ENCODE results near the gene PIGC. TPM values are rescaled to one million over a fixed set of nuclear protein-coding genes. Genes with fewer than 3 reads are reported as not detected.

PIGC gene
- total and polyA plus RNA-seq, 12 donors, result 19.7 to 33.6 (median 25.2) TPM

DNA sequence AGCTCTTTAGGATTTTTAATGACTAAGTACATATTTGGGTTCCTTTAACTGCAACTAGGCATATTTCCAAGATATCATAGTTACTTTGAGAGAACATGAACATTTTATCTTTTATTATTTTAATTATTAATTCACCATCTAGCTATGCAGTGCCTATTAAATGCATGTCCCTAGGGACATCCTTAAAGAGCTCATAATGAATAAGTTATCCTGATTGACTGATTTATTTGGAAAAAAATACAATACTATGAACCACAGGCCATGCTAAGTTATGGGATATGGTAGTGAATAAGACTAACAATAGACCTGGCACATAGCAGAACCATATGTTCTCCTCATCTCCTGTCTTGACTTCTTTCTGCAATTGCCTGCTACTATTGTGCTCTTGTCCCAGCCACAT lies 39.7 kb downstream of the PIGC start:
- Histone ChIP-seq H3K9me3 (replicated peaks in 1 of 3) (no peaks in the 10 kb centered on the region), H3K27ac (no peak overlapping the region), H3K36me3 (replicated peaks in 1 of 2) (no peaks in the 10 kb centered on the region), H3K27me3 (no peaks in the 10 kb centered on the region), H3K4me1 (replicated peaks in 1 of 2) (peaks cover 8 to 14% of the 10 kb centered on the region in 2 donors), H3K4me3 (no peak overlapping the region)
- no peak for TF ChIP-seq POLR2A (IDR thresholded peaks at IDR 0.05)
- TF ChIP-seq CTCF (IDR thresholded peaks at IDR 0.05), result no peak
- DNase-seq, result no peak
- intact Hi-C loops (cut with DNase I), result loop anchor here (10.0 kb wide), 2 partner anchors 399 to 409 kb away; no protein-coding TSS in a partner anchor

DNA sequence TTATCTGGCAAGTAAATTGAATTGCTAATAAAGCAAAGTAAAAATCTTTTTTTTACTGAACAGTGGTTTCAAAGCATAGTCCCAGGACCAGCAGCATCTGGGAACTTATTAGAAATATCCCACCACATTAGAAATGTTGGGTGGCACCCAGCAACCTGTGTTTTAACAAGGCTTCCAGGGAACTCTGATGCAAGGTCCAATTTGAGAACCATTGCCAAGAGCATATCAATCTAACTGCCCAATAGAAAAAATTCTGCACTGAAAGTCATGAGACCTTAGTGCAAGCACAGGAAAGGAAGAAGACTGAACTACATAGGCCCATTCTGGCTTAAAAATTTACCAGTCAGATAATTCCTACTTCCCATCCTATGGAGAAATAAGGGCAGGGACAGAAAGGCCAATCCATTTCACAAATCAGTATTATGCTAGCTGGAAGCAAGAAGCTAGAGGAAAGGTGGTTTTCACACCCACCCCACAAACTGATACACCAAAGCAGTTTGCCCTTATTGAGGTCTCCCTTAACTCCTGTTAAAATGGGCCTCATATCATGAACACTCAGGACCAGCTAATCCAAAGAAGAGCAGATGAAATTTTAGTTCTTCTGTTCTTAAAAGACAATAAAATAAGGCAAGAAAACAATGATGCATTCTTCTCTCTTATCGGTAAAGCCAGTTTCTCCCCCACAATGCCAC lies 40.8 kb downstream of the PIGC start:
- Histone ChIP-seq H3K9me3 (replicated peaks in 1 of 3) (no peaks in the 10 kb centered on the region), H3K4me1 (replicated peaks in 1 of 2) (peaks cover 14 to 19% of the 10 kb centered on the region in 2 donors), H3K4me3 (no peak overlapping the region), H3K27me3 (no peaks in the 10 kb centered on the region), H3K36me3 (replicated peaks in 1 of 2) (no peaks in the 10 kb centered on the region), H3K27ac (no peak overlapping the region)
- WGBS, 4 donors, result 83 to 93% (median 88%) methylated on average over 1 of the region's 1 CpG
- intact Hi-C loops (cut with DNase I), result loop anchor here (10.0 kb wide), 2 partner anchors 398 to 408 kb away; no protein-coding TSS in a partner anchor
- DNase-seq, result peak in 2 of 7 donors; percentile 26 to 39
- no peak for TF ChIP-seq POLR2A (IDR thresholded peaks at IDR 0.05)
- no peak for TF ChIP-seq CTCF (IDR thresholded peaks at IDR 0.05)

DNA sequence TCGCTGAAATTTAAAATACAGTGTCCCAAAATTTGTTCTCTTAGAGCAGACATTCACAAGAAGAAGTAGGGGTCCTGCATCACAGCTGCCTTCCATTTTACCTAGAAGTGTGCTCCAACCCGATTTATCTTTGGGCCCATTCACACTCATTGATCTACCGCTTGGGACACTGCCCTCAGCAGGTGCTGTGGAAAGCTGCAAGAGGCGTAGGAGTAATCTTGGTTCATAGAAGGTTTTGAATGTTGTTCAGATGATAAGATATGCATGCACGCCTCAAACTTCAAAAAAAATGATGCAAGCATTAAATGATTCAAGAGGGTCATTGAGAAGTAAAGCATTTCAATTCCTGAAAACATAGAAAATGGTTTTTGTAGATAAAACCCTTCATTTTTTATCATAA lies 42.0 kb downstream of the PIGC start:
- WGBS, 4 donors, result 87 to 94% (median 89%) methylated on average over 5 of the region's 5 CpGs
- Histone ChIP-seq H3K9me3 (replicated peaks in 1 of 3) (no peaks in the 10 kb centered on the region), H3K36me3 (replicated peaks in 1 of 2) (no peaks in the 10 kb centered on the region), H3K27me3 (no peaks in the 10 kb centered on the region), H3K4me1 (replicated peaks in 1 of 2) (peaks cover 14 to 31% of the 10 kb centered on the region in 2 donors), H3K4me3 (no peak overlapping the region), H3K27ac (no peak overlapping the region)
- TF ChIP-seq POLR2A (IDR thresholded peaks at IDR 0.05) (no peak), CTCF (IDR thresholded peaks at IDR 0.05) (no peak)
- DNase-seq, result no peak
- intact Hi-C loops (cut with DNase I), result loop anchor here (10.0 kb wide), 2 partner anchors 397 to 407 kb away; no protein-coding TSS in a partner anchor

DNA sequence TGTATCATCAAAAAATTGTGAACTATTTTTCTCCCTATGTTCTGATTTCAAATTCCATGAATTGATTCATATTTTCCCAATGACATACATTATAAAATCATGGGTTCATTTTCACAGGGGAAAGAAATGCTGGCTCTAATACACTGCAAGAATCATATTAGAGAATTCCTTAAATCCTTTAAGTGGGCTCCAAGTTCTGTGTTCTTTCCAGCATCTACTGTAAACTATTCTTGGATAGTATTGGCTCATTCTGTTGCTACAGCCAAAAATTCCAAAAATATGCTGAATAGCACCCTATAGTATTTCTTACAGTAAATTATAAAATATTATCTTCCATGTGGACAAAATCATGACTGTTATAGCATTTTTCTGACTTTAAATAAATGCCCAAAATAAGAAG lies 42.4 kb downstream of the PIGC start:
- H3K36me3 ChIP-seq (replicated peaks in 1 of 2), result no peaks in the 10 kb centered on the region
- no peaks in the 10 kb centered on the region for H3K9me3 ChIP-seq (replicated peaks in 1 of 3)
- intact Hi-C loops (cut with DNase I), result loop anchor here (10.0 kb wide), 2 partner anchors 397 to 407 kb away; no protein-coding TSS in a partner anchor
- no peaks in the 10 kb centered on the region for H3K27me3 ChIP-seq
- peaks cover 14 to 35% of the 10 kb centered on the region in 2 donors for H3K4me1 ChIP-seq (replicated peaks in 1 of 2)
- TF ChIP-seq CTCF (IDR thresholded peaks at IDR 0.05) (no peak), POLR2A (IDR thresholded peaks at IDR 0.05) (no peak)
- H3K27ac ChIP-seq, result no peak overlapping the region
- no peak for DNase-seq
- no peak overlapping the region for H3K4me3 ChIP-seq

Measured in adrenal gland (tissue), 12 donors.